NCI-H1417 treated with DMSO at 0.1 percent for 48 hours (cell line): ENCODE measurements around the gene MEIOB.
"Not testable (repeated sequence)": the region's sequence is repeated elsewhere in the genome, so short reads cannot be mapped to it uniquely, and the experiment has no call there.

Experiments
- DNase-seq: peaks from one replicate; lab custom pipeline; 2025; lab: John Stamatoyannopoulos, UW

The MEIOB gene

GRCh38 chr16:1809281-1809801 lies 62.6 kb downstream of the MEIOB start:
- no peak for DNase-seq

DNA sequence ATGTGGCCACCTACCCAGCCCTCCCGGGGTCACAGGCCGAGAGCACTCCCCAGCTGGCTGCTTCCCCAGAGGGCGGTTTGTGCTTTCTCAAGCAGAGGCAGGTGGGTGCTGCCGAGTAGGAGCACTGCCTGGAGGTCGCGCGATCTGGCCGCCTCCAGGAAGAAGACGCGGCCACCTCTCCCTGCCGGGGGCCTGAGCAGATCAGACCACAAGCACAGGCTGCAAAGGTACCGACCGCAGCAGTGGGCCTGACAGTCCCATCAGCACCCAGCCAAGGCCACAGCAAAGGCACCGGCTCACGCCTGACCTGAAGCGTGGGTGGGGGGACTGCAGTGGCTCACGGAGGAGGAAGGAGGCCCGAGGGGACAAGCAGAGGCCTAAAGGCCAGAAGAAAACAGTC lies 63.3 kb downstream of the MEIOB start:
- DNase-seq, result no peak

DNA sequence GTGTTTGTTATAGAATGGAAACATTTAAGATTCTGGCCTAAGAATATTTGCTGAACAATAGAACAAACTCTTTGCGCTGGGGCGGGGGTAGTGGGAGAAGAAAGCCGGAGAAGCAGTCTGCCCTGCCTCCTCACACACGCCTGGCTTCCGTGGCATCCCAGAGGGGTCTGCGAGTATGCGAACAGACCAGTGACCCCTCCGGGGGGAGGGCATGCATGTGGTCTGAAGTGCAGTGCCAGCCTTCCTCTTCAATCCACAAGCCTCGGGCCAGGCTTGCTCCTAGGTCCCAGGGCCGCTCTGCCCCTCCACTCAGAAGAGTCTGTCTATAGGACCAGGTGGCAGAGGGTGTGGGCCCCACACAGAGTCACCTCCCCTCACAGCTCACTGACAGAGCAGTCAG lies 64.3 kb downstream of the MEIOB start:
- no peak for DNase-seq

- no peak for DNase-seq
These were observed 71.3 kb downstream of the MEIOB start for GRCh38 chr16:1800701-1801100.

DNA sequence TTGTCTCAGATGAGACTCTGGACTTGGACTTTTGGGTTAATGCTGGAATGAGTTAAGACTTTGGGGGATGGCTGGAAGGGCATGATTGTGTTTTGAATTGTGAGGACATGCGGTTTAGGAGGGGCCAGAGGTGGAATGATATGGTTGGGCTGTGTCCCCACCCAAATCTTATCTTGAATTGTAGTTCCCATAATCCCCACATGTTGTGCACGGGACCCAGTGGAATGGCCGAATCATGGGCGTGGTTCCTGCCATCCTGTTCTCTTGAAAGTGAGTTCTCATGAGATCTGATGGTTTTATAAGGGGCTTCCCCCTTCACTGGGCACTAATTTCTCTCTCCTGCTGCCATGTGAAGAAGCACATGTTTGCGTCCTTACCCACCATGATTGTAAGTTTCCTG lies 72.7 kb downstream of the MEIOB start:
- DNase-seq, result not testable (repeated sequence)

DNA sequence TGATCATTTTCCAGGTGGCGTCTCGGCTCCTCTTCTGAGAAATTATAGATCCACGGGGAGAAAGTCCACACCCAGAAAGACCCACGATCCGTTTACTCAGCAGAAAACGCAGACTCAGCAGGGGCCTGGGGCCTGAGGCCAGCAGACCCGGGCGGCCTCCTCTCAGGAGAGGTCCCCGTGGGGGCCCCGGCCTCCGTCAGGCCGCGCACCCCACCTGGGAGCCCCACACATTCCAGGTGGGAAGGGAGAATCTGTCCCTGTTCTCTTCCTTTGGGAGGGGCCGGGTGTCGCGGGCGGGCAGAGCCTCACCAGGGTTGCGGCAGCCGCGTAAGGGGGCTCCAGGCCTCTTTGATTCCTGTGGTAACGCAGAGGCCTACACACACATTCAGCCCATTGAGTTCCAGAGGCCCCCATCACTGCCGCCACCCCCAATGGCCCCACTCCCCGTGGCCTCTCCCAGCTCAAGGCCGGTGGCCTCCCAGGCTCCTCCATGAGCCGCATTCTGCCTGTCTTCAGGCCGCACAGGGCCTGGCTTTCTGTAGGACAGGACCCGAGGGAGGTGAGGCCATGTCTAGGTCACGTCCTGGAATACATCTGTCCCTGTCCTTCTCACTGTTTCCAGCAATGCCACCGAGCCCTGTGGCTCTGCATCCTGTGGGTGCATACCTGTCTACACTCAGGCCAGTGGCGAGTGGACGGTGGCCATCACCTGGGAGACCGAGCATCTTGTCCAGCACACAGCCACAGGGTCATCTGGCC lies 76.9 kb downstream of the MEIOB start:
- DNase-seq, result no peak

DNA sequence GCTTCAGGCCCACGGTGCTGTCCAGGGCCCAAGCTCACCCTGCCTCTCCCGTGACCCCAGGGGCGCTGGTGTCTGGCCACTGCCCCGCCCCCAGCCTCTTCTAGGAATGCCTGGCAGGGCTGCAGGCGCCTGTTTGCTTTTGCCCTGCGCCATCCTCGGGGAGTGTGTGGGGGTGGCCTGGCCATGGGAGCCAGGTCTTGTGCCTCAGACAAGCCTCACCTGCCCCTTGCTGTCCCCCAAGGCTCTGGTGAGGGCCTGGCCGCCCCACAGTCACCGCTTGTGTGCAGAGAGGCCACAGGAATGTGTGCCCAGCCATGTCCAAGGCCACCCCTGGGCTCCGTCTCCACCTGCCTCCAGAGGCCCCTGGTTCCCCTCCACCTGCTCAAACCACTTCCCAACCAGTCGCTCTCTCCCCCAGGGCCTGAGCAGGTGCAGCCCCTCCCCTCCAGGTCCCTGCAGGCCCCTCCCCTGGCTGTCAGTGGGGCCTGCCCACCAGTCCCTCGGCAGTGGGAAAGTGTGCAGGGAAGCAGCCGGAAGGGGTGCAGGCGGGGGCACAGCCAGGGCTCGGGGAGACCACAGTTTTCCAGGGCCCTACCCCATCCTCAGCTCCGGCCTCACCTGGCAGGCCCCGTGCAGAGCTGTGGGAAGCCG lies 77.6 kb downstream of the MEIOB start:
- no peak for DNase-seq

GRCh38 chr16:1793578-1794220 lies 78.3 kb downstream of the MEIOB start, which contains the start of gene IGFALS:
Gene IGFALS, minus strand, starts transcription at chr16:1793705. Its CDS starts 53 bp downstream, at chr16:1793652.
- no peak for DNase-seq

GRCh38 chr16:1792836-1793577 lies 79.0 kb downstream of the MEIOB start:
- no peak for DNase-seq

DNA sequence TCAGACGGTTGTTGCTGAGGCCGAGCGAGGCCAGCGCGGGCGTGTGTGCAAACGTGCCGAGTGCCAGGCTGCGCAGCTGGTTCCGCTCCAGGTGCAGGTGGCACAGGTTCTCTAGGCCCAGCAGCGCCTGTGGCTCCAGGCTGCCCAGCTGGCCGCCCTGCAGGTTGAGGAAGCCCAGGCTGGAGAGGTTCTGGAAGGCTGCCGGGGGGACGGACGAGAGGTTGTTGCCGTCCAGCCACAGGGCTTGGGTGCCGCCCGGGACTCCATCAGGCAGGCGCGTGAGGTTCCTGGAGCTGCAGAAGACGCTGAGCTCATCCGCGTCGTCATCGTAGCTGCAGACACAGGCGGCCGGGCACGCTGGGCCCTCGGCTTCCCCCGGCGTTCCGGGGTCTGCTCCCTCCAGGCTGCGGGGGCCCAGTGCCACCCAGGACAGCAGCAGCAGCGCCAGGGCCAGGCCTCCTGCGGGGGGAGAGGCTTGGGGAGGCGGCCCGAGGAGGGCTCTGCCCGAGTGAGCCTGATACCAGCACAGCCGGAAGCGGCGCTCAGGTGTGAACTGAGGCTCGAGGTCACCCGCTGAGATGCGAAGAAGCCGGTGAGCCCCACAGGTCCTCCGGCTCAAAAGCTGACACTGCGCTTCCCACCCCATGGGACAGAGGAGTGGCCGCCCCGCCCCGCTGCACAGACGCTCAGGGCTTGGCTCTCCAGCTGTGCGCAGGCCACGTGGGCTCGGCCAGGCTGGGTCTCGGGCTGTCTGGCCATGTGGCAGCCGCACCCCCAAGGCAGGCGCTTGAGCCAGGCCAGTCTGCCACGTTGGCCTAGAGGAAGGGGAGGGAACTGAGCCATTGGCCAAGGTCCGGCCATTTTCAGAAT lies 79.8 kb downstream of the MEIOB start:
- DNase-seq, result no peak

GRCh38 chr16:1791256-1791942 lies 80.6 kb downstream of the MEIOB start:
- DNase-seq, result no peak

DNA sequence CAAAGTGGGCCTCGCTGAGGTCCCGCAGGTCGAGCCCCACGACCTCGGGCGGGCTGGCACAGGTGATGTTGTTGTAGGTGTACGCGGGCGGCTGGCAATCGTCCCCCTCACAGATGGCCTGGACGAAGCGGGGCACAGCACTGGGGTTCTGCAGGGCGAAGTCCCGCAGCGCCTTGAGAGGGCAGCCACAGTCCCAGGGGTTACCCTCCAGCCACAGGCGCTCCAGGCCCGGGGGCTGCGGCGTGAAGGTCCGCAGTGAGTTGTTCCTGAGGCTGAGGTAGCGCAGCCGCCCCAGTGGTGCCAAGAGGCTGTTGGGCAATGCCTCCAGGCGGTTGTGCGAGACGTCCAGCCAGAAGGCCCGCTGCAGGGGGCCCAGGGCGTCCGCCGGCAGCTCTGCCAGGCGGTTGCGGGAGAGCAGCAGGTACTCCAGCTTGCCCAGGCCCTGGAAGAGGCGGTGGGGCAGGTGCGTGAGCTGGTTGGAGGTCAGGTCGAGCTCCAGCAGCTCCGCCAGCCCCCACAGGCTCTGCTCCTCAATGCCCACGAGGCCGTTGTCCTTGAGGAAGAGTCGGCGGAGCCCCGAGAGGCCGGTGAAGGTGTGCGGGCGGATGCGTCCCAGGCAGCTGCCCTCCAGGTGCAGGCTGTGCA lies 81.2 kb downstream of the MEIOB start:
- no peak for DNase-seq

DNA sequence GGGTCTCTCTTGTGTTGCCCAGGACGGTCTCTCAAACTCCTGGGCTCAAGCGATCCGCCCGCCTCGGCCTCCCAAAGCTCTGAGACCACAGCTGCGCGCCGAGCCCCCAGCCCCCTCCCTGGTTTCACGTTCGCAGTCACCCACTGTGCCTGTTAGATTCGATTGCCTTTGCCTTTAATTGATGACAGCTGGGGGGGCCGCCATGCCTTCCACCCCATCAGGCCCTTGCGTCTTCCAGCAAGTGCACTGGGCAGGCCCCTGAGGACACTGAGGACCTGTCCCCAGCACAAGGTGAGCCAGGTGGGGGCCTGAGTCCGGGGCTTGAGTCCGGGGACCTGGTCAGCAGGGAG lies 81.7 kb downstream of the MEIOB start:
- no peak for DNase-seq

DNA sequence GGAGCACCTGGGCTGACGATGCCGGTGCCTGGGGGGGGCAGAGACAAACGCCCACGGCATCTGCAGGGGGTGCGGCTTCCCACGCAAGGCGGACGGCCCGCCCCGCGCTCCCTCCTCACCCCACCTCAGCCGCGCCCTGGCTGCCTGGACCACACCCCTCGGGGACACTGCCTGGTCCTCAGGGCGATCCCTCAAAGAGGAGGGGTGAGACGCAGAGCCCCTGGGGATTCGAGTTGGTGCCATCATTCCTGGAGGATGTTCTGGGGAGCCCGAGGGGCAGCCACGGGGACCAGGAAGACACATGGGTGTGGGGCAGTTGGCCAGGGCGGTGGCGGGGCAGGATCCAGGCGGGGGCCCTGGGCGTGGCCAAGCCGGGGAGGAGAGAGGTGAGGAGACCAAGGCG lies 82.3 kb downstream of the MEIOB start:
- no peak for DNase-seq

- no peak for DNase-seq
These were observed 83.3 kb downstream of the MEIOB start for GRCh38 chr16:1788708-1789100.

- no peak for DNase-seq
These were observed 83.8 kb downstream of the MEIOB start for GRCh38 chr16:1788095-1788707.

DNA sequence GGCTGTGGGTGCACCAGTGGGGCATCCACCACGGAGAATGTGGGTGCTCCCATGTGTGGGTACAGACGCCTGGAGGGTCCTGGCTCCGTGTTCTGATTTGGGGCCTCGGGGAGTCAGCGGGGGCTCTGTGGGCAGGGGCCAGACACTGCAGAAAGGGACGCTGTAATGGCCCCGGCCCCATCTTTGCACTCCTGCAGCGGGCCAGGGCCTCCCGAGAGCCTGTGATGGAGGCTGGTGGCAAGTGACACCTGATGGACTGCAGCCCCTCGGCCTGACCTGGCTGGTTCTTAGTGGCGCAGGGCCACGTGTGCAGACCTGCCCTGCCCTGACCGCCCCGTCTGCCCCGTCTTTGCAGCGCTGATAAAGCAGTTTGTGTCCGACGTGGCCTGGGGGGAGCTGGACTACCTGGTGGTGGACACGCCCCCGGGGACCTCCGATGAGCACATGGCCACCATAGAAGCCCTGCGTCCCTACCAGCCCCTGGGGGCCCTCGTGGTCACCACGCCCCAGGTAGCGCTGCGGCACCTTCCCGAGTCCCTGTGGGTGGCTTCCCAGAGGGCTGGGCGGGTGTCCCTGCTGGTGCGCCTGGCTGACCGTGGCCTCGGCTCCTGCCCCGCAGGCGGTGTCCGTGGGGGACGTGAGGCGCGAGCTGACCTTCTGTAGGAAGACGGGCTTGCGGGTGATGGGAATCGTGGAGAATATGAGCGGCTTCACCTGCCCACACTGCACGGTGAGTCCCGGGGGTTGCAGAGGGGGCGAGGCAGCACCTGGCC lies 84.5 kb downstream of the MEIOB start:
- DNase-seq, result no peak

DNA sequence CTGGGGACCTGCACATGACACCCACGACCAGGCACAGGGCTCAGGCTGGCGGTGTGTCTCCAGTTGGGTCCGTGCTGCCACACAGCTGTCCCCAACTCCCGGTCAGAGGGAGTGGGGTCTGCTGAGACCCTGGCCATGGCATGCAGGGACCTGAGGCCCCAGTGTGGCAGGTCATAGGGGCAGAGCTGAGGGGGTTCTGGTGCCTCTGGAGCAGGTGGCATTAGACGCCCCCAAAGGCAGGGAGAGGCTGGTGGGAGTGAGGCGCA lies 85.0 kb downstream of the MEIOB start:
- DNase-seq, result no peak
